Neural cell (in vitro differentiated cells): ENCODE results near the gene MS4A8. TPM values are rescaled to one million over a fixed set of nuclear protein-coding genes. Genes with fewer than 3 reads are reported as not detected.

Experiments
- H2AFZ ChIP-seq: fragments of 200-600, 300-800 bp; sonication (generic), shearing (Covaris generic); 2 replicates; pipeline ENCODE4 v1.6.0; 2014; ENCODE audit warnings: low read depth, mild to moderate bottlenecking, antibody characterized with exemption, low read length, moderate library complexity
- H3F3A ChIP-seq: fragments of 200-600 bp; shearing (Covaris generic); 2 replicates; pipeline ENCODE4 v1.6.1; 2016; ENCODE audit warnings: mild to moderate bottlenecking, moderate library complexity, mixed read lengths, antibody characterized with exemption, low read length; ENCODE audit not compliant: insufficient read depth, poor library complexity, severe bottlenecking
- H3K27ac ChIP-seq: fragments of 200-600, 300-800 bp; sonication (generic), shearing (Covaris generic); 2 replicates; pipeline ENCODE4 v1.5.1; 2014; ENCODE audit warnings: mild to moderate bottlenecking, low read length, moderate library complexity
- H3K27me3 ChIP-seq: fragments of 300-800, 200-600 bp; sonication (generic), shearing (Covaris generic); 2 replicates; pipeline ENCODE4 v1.6.0; 2014; ENCODE audit warnings: mild to moderate bottlenecking, low read depth, low read length, moderate library complexity; ENCODE audit not compliant: insufficient read depth
- H3K36me3 ChIP-seq: fragments of 300-800, 200-600 bp; sonication (generic), shearing (Covaris generic); 2 replicates; pipeline ENCODE4 v1.5.1; 2014; ENCODE audit warnings: mild to moderate bottlenecking, antibody characterized with exemption, low read length, moderate library complexity; ENCODE audit not compliant: insufficient read depth
- H3K4me2 ChIP-seq: fragments of 300-800, 200-600 bp; sonication (generic), shearing (Covaris generic); 2 replicates; pipeline ENCODE4 v1.6.0; 2014; ENCODE audit warnings: mild to moderate bottlenecking, low read length
- H3K4me3 ChIP-seq: fragments of 300-800, 200-600 bp; sonication (generic), shearing (Covaris generic); 2 replicates; pipeline ENCODE4 v1.5.1; 2014; ENCODE audit warnings: mild to moderate bottlenecking, low read length, moderate library complexity
- H3K79me2 ChIP-seq: fragments of 200-600 bp; shearing (Covaris generic); replicated peaks from 2 replicates; pipeline ENCODE4 v1.6.0; 2014; ENCODE audit warnings: mild to moderate bottlenecking, low read length, moderate library complexity; ENCODE audit not compliant: insufficient read depth
- H3K9ac ChIP-seq: fragments of 300-800, 200-600 bp; sonication (generic), shearing (Covaris generic); 2 replicates; pipeline ENCODE4 v1.6.1; 2016; ENCODE audit warnings: mild to moderate bottlenecking, low read length, mixed read lengths
- H3K9me2 ChIP-seq: fragments of 200-600 bp; shearing (Covaris generic); 2 replicates; pipeline ENCODE4 v1.6.1; 2016; ENCODE audit warnings: mild to moderate bottlenecking, low read length, mixed read lengths; ENCODE audit not compliant: insufficient read depth
- H3K9me3 ChIP-seq: fragments of 200-600, 300-800 bp; sonication (generic), shearing (Covaris generic); 2 replicates; pipeline ENCODE4 v1.6.1; 2016; ENCODE audit warnings: mild to moderate bottlenecking, mixed run types, low read length, moderate library complexity, mixed read lengths
- H4K20me1 ChIP-seq: fragments of 200-600 bp; shearing (Covaris generic); 2 replicates; pipeline ENCODE4 v1.6.1; 2016; ENCODE audit warnings: mild to moderate bottlenecking, mixed run types; ENCODE audit not compliant: insufficient read depth
- POLR2AphosphoS5 ChIP-seq: IDR thresholded peaks from 2 replicates; pipeline ENCODE4 v1.6.1; 2012
- SMC3 ChIP-seq: fragments of 450-650 bp; conservative IDR thresholded peaks from 2 replicates; pipeline ENCODE4 v1.6.1; 2014; ENCODE audit warnings: antibody characterized with exemption, mild to moderate bottlenecking, moderate library complexity; ENCODE audit not compliant: poor library complexity
- polyA plus RNA-seq: library from polyadenylated mRNA; depleted of rRNA; stranded (reverse); fragments of >200 nt; gene quantifications from 2 replicates; pipeline ENCODE4 v1.2.3, GENCODE V29; 2014
- TF ChIP-seq, protein P1 (sequence below): IDR thresholded peaks from 2 replicates; pipeline ENCODE4 v1.6.1; 2012; ENCODE audit warnings: borderline replicate concordance

MS4A8 gene
- polyA plus RNA-seq, 1 donor from 2014 or later: not detected

GRCh38 chr11:60765355-60765754 is 65.9 kb downstream of the MS4A8 start:
- Histone ChIP-seq H2AFZ (no peak overlapping the region), H3K79me2 (no peaks in the 10 kb centered on the region), H3K9ac (no peak overlapping the region), H4K20me1 (no peaks in the 10 kb centered on the region), H3K4me3 (no peak overlapping the region), H3K27me3 (no peaks in the 10 kb centered on the region), H3F3A (no peaks in the 10 kb centered on the region), H3K4me2 (no peak overlapping the region), H3K36me3 (no peaks in the 10 kb centered on the region), H3K9me2 (no peaks in the 10 kb centered on the region), H3K27ac (no peak overlapping the region), H3K9me3 (no peaks in the 10 kb centered on the region)
- TF ChIP-seq POLR2AphosphoS5: no peak
- TF ChIP-seq, protein P1, sequence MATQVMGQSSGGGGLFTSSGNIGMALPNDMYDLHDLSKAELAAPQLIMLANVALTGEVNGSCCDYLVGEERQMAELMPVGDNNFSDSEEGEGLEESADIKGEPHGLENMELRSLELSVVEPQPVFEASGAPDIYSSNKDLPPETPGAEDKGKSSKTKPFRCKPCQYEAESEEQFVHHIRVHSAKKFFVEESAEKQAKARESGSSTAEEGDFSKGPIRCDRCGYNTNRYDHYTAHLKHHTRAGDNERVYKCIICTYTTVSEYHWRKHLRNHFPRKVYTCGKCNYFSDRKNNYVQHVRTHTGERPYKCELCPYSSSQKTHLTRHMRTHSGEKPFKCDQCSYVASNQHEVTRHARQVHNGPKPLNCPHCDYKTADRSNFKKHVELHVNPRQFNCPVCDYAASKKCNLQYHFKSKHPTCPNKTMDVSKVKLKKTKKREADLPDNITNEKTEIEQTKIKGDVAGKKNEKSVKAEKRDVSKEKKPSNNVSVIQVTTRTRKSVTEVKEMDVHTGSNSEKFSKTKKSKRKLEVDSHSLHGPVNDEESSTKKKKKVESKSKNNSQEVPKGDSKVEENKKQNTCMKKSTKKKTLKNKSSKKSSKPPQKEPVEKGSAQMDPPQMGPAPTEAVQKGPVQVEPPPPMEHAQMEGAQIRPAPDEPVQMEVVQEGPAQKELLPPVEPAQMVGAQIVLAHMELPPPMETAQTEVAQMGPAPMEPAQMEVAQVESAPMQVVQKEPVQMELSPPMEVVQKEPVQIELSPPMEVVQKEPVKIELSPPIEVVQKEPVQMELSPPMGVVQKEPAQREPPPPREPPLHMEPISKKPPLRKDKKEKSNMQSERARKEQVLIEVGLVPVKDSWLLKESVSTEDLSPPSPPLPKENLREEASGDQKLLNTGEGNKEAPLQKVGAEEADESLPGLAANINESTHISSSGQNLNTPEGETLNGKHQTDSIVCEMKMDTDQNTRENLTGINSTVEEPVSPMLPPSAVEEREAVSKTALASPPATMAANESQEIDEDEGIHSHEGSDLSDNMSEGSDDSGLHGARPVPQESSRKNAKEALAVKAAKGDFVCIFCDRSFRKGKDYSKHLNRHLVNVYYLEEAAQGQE: no peak
- TF ChIP-seq SMC3: no peak

Other genes with a start within 250 kb of the MS4A8 start
- not detected in 2 replicates for gene MS4A1, start 243.8 kb upstream of the MS4A8 start, polyA plus RNA-seq
- not detected in 2 replicates for gene MS4A12, start 206.8 kb upstream of the MS4A8 start, polyA plus RNA-seq
- gene MS4A13, start 184.2 kb upstream of the MS4A8 start, polyA plus RNA-seq: not detected in 2 replicates
- not detected in 2 replicates for gene MS4A18, start 25.1 kb downstream of the MS4A8 start, polyA plus RNA-seq
- not detected in 2 replicates for gene MS4A15, start 57.3 kb downstream of the MS4A8 start, polyA plus RNA-seq
- gene MS4A10, start 85.7 kb downstream of the MS4A8 start, polyA plus RNA-seq: not detected in 2 replicates
- 0.16 and 1.3 TPM in 2 replicates for gene CCDC86, start 142.5 kb downstream of the MS4A8 start, polyA plus RNA-seq
- 0.16 and 0.51 TPM in 2 replicates for gene PTGDR2, start 156.3 kb downstream of the MS4A8 start, polyA plus RNA-seq
- gene ZP1, start 167.9 kb downstream of the MS4A8 start, polyA plus RNA-seq: 0.62 and 1.5 TPM in 2 replicates
- gene PRPF19, start 207.0 kb downstream of the MS4A8 start, polyA plus RNA-seq: 71.3 and 99.4 TPM in 2 replicates
- gene TMEM109, start 214.5 kb downstream of the MS4A8 start, polyA plus RNA-seq: 1.8 and 4.6 TPM in 2 replicates
- 215 and 280 TPM in 2 replicates for gene TMEM132A, start 224.8 kb downstream of the MS4A8 start, polyA plus RNA-seq